K562 (cell line): ENCODE data around the gene BHLHE23. TPM values are rescaled to one million over a fixed set of nuclear protein-coding genes. Genes with fewer than 3 reads are reported as not detected.

Experiments used
- ATAC-seq: fragments of 200-7000 bp; cut with Tn5 transposase; 3 replicates; pipeline ENCODE4 v1.9.1; 2020; ENCODE audit warnings: moderate library complexity
- BruUV-seq: library from RNA; stranded (reverse); fragments of 400-500 nt; replicated peaks from 2 replicates; lab custom pipeline; 2021; lab: Mats Ljungman, UMichigan
- CTCF ChIA-PET: fragments of 300-600 bp; formaldehyde crosslinking; extraction: SDS; loops from one replicate; lab custom pipeline; 2021; ENCODE audit warnings: low intra/inter-chr PET ratio; lab: Yijun Ruan, JAX
- POLR2A ChIA-PET: fragments of 300-600, 350-650 bp; sonication (Branson Sonifier 250); formaldehyde crosslinking; extraction: SDS; loops from one replicate; lab custom pipeline; 2021; ENCODE audit warnings: antibody characterized with exemption, inconsistent platforms; lab: Yijun Ruan, JAX
- DNase-seq, 4 experiments: peaks; one replicate each; pipeline versions ENCODE4 v3.0.0 to v3.0.0-alpha.2; 2011 to 2018; ENCODE audit warnings: low spot score in 3 of 4, mixed read lengths in 3 of 4; ENCODE audit errors: extremely low read depth in 1 of 4
- FAIRE-seq: peaks from 2 replicates; lab custom pipeline; 2011; peaks lifted over from hg19 to GRCh38; lab: Jason Lieb, UNC
- H2AFZ ChIP-seq: 2 replicates; pipeline ENCODE4 v1.6.0; 2011; ENCODE audit warnings: low read depth, low read length, control low read depth, inconsistent platforms
- H3K27ac ChIP-seq: fragments of 200-600 bp; 3 replicates; pipeline ENCODE4 v1.8.0; 2011; ENCODE audit warnings: low read depth, mild to moderate bottlenecking, control low read depth, inconsistent platforms, low read length, moderate library complexity, mixed read lengths; ENCODE audit errors: extremely low read depth
- H3K27me3 ChIP-seq, 2 experiments: fragments of 300-600 bp in 1 of 2; 2 replicates in 1 of 2; 3 replicates in 1 of 2; pipeline versions ENCODE4 v1.6.0 to v1.8.0; 2011; ENCODE audit warnings: inconsistent platforms in 2 of 2, low read length in 2 of 2, mild to moderate bottlenecking in 1 of 2, mixed read lengths in 1 of 2, moderate library complexity in 1 of 2; ENCODE audit not compliant: control insufficient read depth in 2 of 2, insufficient read depth in 2 of 2
- H3K36me3 ChIP-seq: fragments of 300-600 bp; 3 replicates; pipeline ENCODE4 v1.8.0; 2011; ENCODE audit warnings: mild to moderate bottlenecking, low read length, inconsistent platforms; ENCODE audit not compliant: control insufficient read depth, insufficient read depth
- H3K4me1 ChIP-seq, 2 experiments: fragments of 200-600 bp in 1 of 2; replicated peaks in 1 of 2; 2 replicates in 1 of 2; 3 replicates in 1 of 2; pipeline versions ENCODE4 v1.5.1 to v1.8.0; 2011; ENCODE audit warnings: inconsistent platforms in 2 of 2, low read length in 2 of 2, mild to moderate bottlenecking in 1 of 2, mixed read lengths in 1 of 2, moderate library complexity in 1 of 2; ENCODE audit not compliant: control insufficient read depth in 2 of 2, insufficient read depth in 2 of 2
- H3K4me2 ChIP-seq: 2 replicates; pipeline ENCODE4 v1.6.1; 2011; ENCODE audit warnings: low read length, control low read depth, inconsistent platforms, mixed read lengths; ENCODE audit not compliant: insufficient read depth
- H3K4me3 ChIP-seq: fragments of 200-600 bp; sonication (generic), shearing (Covaris generic); 2 replicates; pipeline ENCODE4 v1.5.1; 2016; ENCODE audit warnings: control low read depth, inconsistent platforms
- H3K79me2 ChIP-seq: fragments of 200-600 bp; 3 replicates; pipeline ENCODE4 v1.8.0; 2011; ENCODE audit warnings: low read length, inconsistent platforms; ENCODE audit not compliant: control insufficient read depth, insufficient read depth
- H3K9ac ChIP-seq, 2 experiments: 2 replicates each; pipeline versions ENCODE4 v1.6.0 to v1.6.1; 2011; ENCODE audit warnings: low read depth in 2 of 2, low read length in 2 of 2, control low read depth in 1 of 2, inconsistent platforms in 1 of 2, mild to moderate bottlenecking in 1 of 2, mixed read lengths in 1 of 2; ENCODE audit not compliant: insufficient read depth in 1 of 2
- H3K9me1 ChIP-seq: one replicate; pipeline ENCODE4 v1.6.0; 2011; ENCODE audit warnings: inconsistent platforms, mild to moderate bottlenecking, low read length, moderate library complexity; ENCODE audit not compliant: control insufficient read depth, insufficient read depth
- H3K9me3 ChIP-seq: replicated peaks from 2 replicates; pipeline ENCODE4 v1.5.1; 2011; ENCODE audit warnings: low read depth, low read length, inconsistent platforms; ENCODE audit not compliant: control insufficient read depth, insufficient read depth
- H4K20me1 ChIP-seq: replicated peaks from 2 replicates; pipeline ENCODE4 v1.6.1; 2011; ENCODE audit warnings: low read length, inconsistent platforms, mixed read lengths; ENCODE audit not compliant: control insufficient read depth, insufficient read depth
- BRD4 ChIP-seq: fragments of 200-600 bp; sonication (generic); IDR thresholded peaks from 2 replicates; pipeline ENCODE4 v1.6.1; 2017; ENCODE audit warnings: inconsistent platforms
- KDM1A ChIP-seq, 2 experiments: fragments of 450-650 bp; IDR thresholded peaks; 2 replicates each; pipeline ENCODE4 v1.6.1; 2016; ENCODE audit warnings: mild to moderate bottlenecking in 2 of 2
- PRPF4 ChIP-seq: fragments of 200-400 bp; formaldehyde crosslinking; IDR thresholded peaks from one replicate; pipeline ENCODE4 v1.6.1; 2017; ENCODE audit warnings: low read length, low read depth, mild to moderate bottlenecking; ENCODE audit not compliant: insufficient read depth, poor library complexity, severe bottlenecking
- RFX7 ChIP-seq: fragments of 250-450 bp; sonication (Bioruptor Pico); IDR thresholded peaks from 2 replicates; pipeline ENCODE4 v1.5.1; 2021; ENCODE audit warnings: mild to moderate bottlenecking
- SMARCA5 ChIP-seq: fragments of 450-650 bp; IDR thresholded peaks from 2 replicates; pipeline ENCODE4 v1.6.1; 2016
- ZNF444 ChIP-seq: fragments of 250-450 bp; sonication (Bioruptor Pico); IDR thresholded peaks from 2 replicates; pipeline ENCODE4 v1.4.0; 2020; ENCODE audit warnings: mild to moderate bottlenecking, moderate library complexity
- WGBS: fragments of 100-300 bp; shearing (Covaris generic); methylation state at CpG from one replicate; pipeline ENCODE4 v1.1.6; 2016; ENCODE audit warnings: low coverage, mixed read lengths; ENCODE audit not compliant: insufficient coverage; ENCODE audit errors: missing lambda C conversion rate; 5-methylcytosine and 5-hydroxymethylcytosine counted together
- in situ Hi-C: fragments of 300-500 bp; cut with MboI; formaldehyde crosslinking; loops from 4 replicates; pipeline ENCODE4 v1.15.0; 2018; ENCODE audit warnings: inconsistent platforms, mixed read lengths
- intact Hi-C: fragments of 100-400 bp; cut with micrococcal nuclease; formaldehyde crosslinking; loops from 2 replicates; pipeline ENCODE4 v1.14.2; 2022
- polyA plus RNA-seq, 8 experiments: library from polyadenylated mRNA; depleted of rRNA in 4 of 8; stranded (reverse) in 5 of 8; unstranded in 3 of 8; fragments of >200 nt; fragmentation: Nextera tagmentation in 2 of 8; fragmentation: Illumina TruSeq in 1 of 8; extraction: Ambion mirVana in 2 of 8; extraction: Trizol in 1 of 8; gene quantifications; 2 replicates each; pipeline versions ENCODE4 v1.2.1 to v1.2.3, GENCODE V29; 2011 to 2014; ENCODE audit warnings: inconsistent platforms in 1 of 8, missing spikeins in 1 of 8
- total RNA-seq, 7 experiments: library from RNA; depleted of rRNA in 6 of 7; stranded (reverse); fragments of >200 nt in 6 of 7; fragmentation: Illumina TruSeq in 2 of 7; extraction: Trizol in 2 of 7; gene quantifications; 2 replicates each; pipeline versions ENCODE4 v1.2.1 to v1.2.3, GENCODE V29; 2011 to 2021; ENCODE audit warnings: low replicate concordance in 1 of 7
- TF ChIP-seq, protein P1 (sequence below): fragments of 250-450 bp; sonication (Bioruptor Pico); IDR thresholded peaks from 2 replicates; pipeline ENCODE4 v1.8.0; 2021; ENCODE audit warnings: moderate library complexity, mild to moderate bottlenecking, inconsistent platforms
- TF ChIP-seq, protein P2 (sequence below): sonication (generic); formaldehyde crosslinking; IDR thresholded peaks from 2 replicates; pipeline ENCODE4 v1.8.0; 2022; ENCODE audit warnings: mild to moderate bottlenecking, missing genetic modification reagents, borderline replicate concordance
- TF ChIP-seq, protein P3 (sequence below): fragments of 450-650 bp; conservative IDR thresholded peaks from 2 replicates; pipeline ENCODE4 v1.6.1; 2016; ENCODE audit warnings: missing genetic modification characterization, low read depth, mild to moderate bottlenecking, missing compliant biosample characterization, moderate library complexity

The BHLHE23 gene
- total and polyA plus RNA-seq, 9 of the 15 experiments (the other 6 are each of a cell fraction or from before 2014, with no cell fraction given) = not detected

DNA sequence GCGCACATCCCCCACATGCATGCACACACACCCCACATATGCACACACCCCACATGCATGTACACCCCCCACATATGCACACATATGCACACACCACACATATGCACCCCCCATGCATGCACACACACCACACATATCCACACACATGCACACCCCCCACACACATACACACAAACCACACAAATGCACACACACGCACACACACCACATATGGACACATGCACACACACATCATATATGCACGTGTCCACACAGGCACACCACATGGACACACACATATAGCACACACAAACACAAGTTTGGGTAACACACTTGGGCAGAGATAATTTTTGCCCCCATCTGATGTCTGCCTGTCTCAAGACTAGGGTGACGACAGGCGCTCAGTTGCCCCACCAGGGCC lies 8.3 kb downstream of the BHLHE23 start:
- TF ChIP-seq KDM1A (IDR thresholded peaks at IDR 0.05) (peak in 1 of 2 experiments; percentile 50; a peak in 1 of 4 replicates), ZNF444 (CRISPR knock-in tag) (no peak), RFX7 (no peak)
- Histone ChIP-seq H3K9me3 (no peaks in the 10 kb centered on the region), H2AFZ (no peak overlapping the region), H4K20me1 (peaks cover 16% of the 10 kb centered on the region), H3K4me2 (no peak overlapping the region), H3K36me3 (no peaks in the 10 kb centered on the region), H3K27ac (no peak overlapping the region), H3K9ac (no peak overlapping the region), H3K9me1 (no peaks in the 10 kb centered on the region), H3K4me1 (peaks cover 0 to 12% of the 10 kb centered on the region in 2 experiments; a peak in 2 of 5 replicates), H3K27me3 (peaks cover 61 to 89% of the 10 kb centered on the region in 2 experiments; a peak in 4 of 5 replicates), H3K4me3 (no peak overlapping the region), H3K79me2 (no peaks in the 10 kb centered on the region)
- ChIA-PET POLR2A (interaction anchor here (0.6 kb wide), 1 partner anchor 493 kb away, joined by 3 read pairs; no protein-coding TSS in a partner anchor), CTCF (no interaction called here)
- WGBS = 3% methylated on average over 5 of the region's 5 CpGs
- in situ Hi-C loops (no loop called here), intact Hi-C loops (no loop called here)
- no peak for FAIRE-seq
- no peak for ATAC-seq
- no TSS peak for BruUV-seq
- no peak for DNase-seq

DNA sequence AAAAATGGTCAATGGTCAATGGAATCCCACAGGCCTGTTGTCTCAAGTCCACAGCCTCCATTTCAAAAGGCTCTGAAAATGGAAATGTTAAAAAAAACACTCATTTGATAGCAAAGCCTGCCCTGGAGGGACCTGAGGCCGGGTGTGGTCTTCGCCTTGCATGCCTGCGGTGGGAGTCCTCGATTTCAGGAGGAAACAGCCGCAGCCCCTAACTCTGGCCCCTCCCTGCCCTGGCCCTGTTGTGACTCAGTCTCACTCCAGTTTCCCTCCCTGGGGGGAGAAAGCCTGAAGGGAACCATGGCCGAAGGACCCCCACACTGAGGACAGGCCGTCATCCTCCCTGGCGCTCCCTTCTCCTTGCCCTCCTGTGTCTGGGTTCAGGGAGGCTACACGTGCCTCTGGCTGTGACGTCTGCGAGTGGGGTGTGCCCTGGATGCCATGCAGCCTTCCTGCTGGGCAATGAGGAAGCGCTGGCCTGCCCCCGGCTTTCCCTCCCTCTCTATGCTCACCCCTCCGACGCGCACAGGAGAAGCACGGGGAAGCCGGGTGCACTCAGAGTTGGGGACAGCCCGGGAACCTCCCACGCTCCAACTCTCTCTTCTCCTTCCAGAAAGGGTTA lies 9.2 kb downstream of the BHLHE23 start:
- in situ Hi-C loops = no loop called here
- WGBS = 2% methylated on average over 16 of the region's 20 CpGs
- peaks cover 59 to 87% of the 10 kb centered on the region in 2 experiments; a peak in 4 of 5 replicates for H3K27me3 ChIP-seq
- ATAC-seq (no peak), FAIRE-seq (no peak), DNase-seq (no peak)
- H3K4me2 ChIP-seq = no peak overlapping the region
- no peaks in the 10 kb centered on the region for H3K36me3 ChIP-seq
- no peak overlapping the region for H2AFZ ChIP-seq
- no peaks in the 10 kb centered on the region for H3K9me1 ChIP-seq
- H4K20me1 ChIP-seq = peaks cover 16% of the 10 kb centered on the region
- POLR2A ChIA-PET = interaction anchor here (0.6 kb wide), 2 partner anchors 117 to 219 kb away, joined by 3 read pairs; no protein-coding TSS in a partner anchor
- no TSS peak for BruUV-seq
- no peaks in the 10 kb centered on the region for H3K79me2 ChIP-seq
- no peak overlapping the region for H3K9ac ChIP-seq
- CTCF ChIA-PET = no interaction called here
- no peak overlapping the region for H3K27ac ChIP-seq
- H3K9me3 ChIP-seq = no peaks in the 10 kb centered on the region
- no peak overlapping the region for H3K4me3 ChIP-seq
- H3K4me1 ChIP-seq = peaks cover 0 to 12% of the 10 kb centered on the region in 2 experiments; a peak in 2 of 5 replicates
- intact Hi-C loops = no loop called here
- TF ChIP-seq, protein P1, sequence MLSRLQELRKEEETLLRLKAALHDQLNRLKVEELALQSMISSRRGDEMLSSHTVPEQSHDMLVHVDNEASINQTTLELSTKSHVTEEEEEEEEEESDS = no peak
- no peak for TF ChIP-seq SMARCA5
- TF ChIP-seq, protein P2, sequence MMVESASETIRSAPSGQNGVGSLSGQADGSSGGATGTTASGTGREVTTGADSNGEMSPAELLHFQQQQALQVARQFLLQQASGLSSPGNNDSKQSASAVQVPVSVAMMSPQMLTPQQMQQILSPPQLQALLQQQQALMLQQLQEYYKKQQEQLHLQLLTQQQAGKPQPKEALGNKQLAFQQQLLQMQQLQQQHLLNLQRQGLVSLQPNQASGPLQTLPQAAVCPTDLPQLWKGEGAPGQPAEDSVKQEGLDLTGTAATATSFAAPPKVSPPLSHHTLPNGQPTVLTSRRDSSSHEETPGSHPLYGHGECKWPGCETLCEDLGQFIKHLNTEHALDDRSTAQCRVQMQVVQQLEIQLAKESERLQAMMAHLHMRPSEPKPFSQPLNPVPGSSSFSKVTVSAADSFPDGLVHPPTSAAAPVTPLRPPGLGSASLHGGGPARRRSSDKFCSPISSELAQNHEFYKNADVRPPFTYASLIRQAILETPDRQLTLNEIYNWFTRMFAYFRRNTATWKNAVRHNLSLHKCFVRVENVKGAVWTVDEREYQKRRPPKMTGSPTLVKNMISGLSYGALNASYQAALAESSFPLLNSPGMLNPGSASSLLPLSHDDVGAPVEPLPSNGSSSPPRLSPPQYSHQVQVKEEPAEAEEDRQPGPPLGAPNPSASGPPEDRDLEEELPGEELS (CRISPR knock-in tag) = no peak
- no peak for TF ChIP-seq BRD4
- TF ChIP-seq PRPF4 = no peak
- TF ChIP-seq, protein P3, sequence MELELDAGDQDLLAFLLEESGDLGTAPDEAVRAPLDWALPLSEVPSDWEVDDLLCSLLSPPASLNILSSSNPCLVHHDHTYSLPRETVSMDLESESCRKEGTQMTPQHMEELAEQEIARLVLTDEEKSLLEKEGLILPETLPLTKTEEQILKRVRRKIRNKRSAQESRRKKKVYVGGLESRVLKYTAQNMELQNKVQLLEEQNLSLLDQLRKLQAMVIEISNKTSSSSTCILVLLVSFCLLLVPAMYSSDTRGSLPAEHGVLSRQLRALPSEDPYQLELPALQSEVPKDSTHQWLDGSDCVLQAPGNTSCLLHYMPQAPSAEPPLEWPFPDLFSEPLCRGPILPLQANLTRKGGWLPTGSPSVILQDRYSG (tag) = no peak
